Heart left ventricle (tissue), 13 donors: ENCODE data around the gene SEMA3F.

Source experiments
- CTCF ChIP-seq, 12 donors: fragments of 200-600 bp; sonication (generic) in 4 of 12; IDR thresholded peaks; one replicate each; pipeline versions ENCODE4 v1.5.0 to v1.8.0; 2018 to 2022; ENCODE audit warnings: antibody characterized with exemption in 12 of 12, mild to moderate bottlenecking in 5 of 12
- POLR2A ChIP-seq, 2 donors: fragments of 450-650 bp; IDR thresholded peaks; one replicate each; pipeline ENCODE4 v1.6.1; 2017; ENCODE audit warnings: antibody characterized with exemption in 2 of 2, mild to moderate bottlenecking in 2 of 2, moderate library complexity in 2 of 2
- donor health status: ischemic (EF 13 %, LVEDD 7.1; RV severe dilation, severe dysfunction).
- donor health status: DM: no; HTN: yes; CAD: no.
- donor health status: DM: no; HTN: no; CAD: no.
- donor health status: ischemic (EF 25% LVEDD 6.9; RV normal size, moderate dysfunction).
- donor health status: ischemic (EF 25% LVEDD 5.7; RV mildly dilated, moderate dysfunction).
- donor health status: ischemic (EF 35%, LVEDD 5.7; RV mildly dilated, moderate dysfunction).
- donor health status: nonischemic (EF 11% LVEDD 7.7; RV severe dilation, severe dysfunction).
- donor health status: DM: yes; HTN: yes; CAD: no.
- donor health status: PGD.
- donor health status: ischemic (EF 29% LVEDD 5.4; RV normal size, mild dysfunction).
- donor health status: nonischemic (EF 23%, LVEDD 6.1; RV moderate dilation, normal function).

GRCh38 chr3:50120364-50121071 is 34.6 kb upstream of the SEMA3F start:
- TF ChIP-seq CTCF (IDR thresholded peaks at IDR 0.05), result no peak
- no peak for TF ChIP-seq POLR2A (IDR thresholded peaks at IDR 0.05)
